ENCODE results near the gene OR52A5.
"Not testable (repeated sequence)": the region's sequence is repeated elsewhere in the genome, so short reads cannot be mapped to it uniquely, and the experiment has no call there.

Gene OR52A5

GRCh38 chr11:5159806-5160205 lies 21.6 kb upstream of the OR52A5 start:
- Histone ChIP-seq H3K4me3 (ENCODE audit: low read depth, low read length) (no peak overlapping the region), H3K27ac (no peak overlapping the region), H3K27me3 (replicated peaks) (no peaks in the 10 kb centered on the region), H3K36me3 (replicated peaks) (no peaks in the 10 kb centered on the region)
- no peak for TF ChIP-seq CTCF (IDR thresholded peaks at IDR 0.05; ENCODE audit: low read depth, low read length, missing control alignments)
- in situ Hi-C loops (cut with HindIII; ENCODE audit: low pct_ligation_motif_present, low sequenced_read_pairs), result no loop called here
- no peak for DNase-seq

DNA sequence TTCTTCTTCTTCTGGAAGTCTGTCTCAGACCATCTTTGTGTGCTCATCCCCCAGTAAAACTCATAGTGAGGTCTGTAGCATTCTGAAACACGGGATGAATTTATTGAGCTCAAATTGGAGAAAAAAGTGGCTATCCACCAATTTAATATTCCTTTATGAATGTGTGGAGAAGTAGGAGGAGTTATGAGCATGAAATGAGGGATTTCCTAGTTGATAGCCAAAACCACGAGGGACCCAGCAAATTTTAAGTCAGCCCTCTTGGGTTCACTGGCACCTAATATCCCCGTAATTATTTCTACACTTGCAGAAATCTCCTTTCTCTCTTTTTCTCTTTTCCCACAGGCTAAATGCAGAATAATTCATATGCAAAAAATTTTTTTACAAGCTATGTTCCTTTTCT lies 16.5 kb upstream of the OR52A5 start, which contains the start of gene OR52A1:
OR52A1 (minus strand) TSS at position 101 of the 400 bp plus-strand sequence. CDS start 2,388 bp downstream, outside the sequence.
- no peaks in the 10 kb centered on the region for H3K36me3 ChIP-seq (replicated peaks)
- in situ Hi-C loops (cut with HindIII; ENCODE audit: low pct_ligation_motif_present, low sequenced_read_pairs), result no loop called here
- no peak for DNase-seq
- H3K27ac ChIP-seq, result no peak within 1 kb of the TSS
- TF ChIP-seq CTCF (IDR thresholded peaks at IDR 0.05; ENCODE audit: low read depth, low read length, missing control alignments), result no peak
- H3K27me3 ChIP-seq (replicated peaks), result no peaks in the 10 kb centered on the region
- no peak within 1 kb of the TSS for H3K4me3 ChIP-seq (ENCODE audit: low read depth, low read length)

DNA sequence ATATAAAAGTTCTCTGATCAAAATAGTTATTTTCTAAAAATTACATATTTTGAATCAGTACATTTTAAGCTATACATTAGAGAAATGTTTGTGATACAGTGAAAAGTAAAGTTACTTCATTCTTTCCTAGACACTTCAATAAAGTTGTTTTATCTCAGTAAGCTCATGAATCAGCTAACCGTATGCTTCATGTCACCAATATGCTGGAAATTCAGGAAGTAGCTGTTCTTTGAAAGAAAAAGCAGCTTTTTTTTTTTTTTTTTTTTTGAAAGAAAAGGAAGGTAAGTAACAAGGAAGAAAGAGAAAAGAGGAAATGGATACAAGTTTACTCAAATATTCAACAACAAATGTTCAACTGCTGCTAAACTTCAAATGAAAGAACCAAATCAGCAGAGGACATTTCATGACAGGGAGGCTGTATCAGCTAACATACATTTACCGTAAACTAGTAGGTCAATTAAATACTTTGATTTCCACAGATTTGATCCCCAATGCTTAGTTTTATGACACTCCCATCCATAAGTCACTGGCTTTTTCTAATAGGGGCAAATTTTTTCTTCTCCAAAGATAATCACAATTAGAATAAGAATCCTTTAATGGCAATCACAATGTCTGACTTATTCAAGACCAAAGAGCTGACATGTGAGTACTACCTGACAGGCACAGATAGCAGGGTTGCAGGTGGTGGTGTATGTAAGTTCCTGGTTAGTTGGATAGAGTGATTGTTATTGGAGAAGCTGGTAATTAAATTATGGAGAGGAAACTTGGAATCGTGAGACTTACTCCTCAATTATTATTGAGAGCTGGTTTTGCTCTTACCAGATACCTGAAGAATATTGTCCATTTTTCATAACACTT lies 15.6 kb upstream of the OR52A5 start:
- in situ Hi-C loops (cut with HindIII; ENCODE audit: low pct_ligation_motif_present, low sequenced_read_pairs), result no loop called here
- Histone ChIP-seq H3K27ac (no peak overlapping the region), H3K36me3 (replicated peaks) (no peaks in the 10 kb centered on the region), H3K27me3 (replicated peaks) (no peaks in the 10 kb centered on the region), H3K4me3 (ENCODE audit: low read depth, low read length) (no peak overlapping the region)
- no peak for TF ChIP-seq CTCF (IDR thresholded peaks at IDR 0.05; ENCODE audit: low read depth, low read length, missing control alignments)
- DNase-seq, result no peak

DNA sequence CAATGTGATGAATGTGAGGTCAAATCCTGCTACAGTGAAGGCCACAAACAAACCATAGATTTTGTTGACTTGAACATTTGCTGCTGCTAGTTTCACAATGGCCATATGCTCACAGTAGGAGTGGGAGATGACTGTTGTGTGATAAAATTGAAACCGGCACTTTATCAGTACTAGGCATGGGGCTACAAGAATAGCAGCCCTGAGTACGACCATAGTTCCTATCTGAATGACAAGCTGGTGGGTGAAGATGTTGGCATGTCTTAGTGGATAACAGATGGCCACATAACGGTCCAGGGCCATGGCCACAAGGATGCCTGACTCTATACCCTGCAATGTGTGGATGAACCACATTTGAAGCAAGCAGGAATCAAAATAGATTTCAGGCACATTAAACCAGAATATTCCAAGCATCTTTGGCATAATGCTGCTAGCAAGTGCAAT lies 13.6 kb upstream of the OR52A5 start:
- Histone ChIP-seq H3K27me3 (replicated peaks) (no peaks in the 10 kb centered on the region), H3K27ac (no peak overlapping the region), H3K4me3 (ENCODE audit: low read depth, low read length) (no peak overlapping the region), H3K36me3 (replicated peaks) (no peaks in the 10 kb centered on the region)
- in situ Hi-C loops (cut with HindIII; ENCODE audit: low pct_ligation_motif_present, low sequenced_read_pairs), result no loop called here
- DNase-seq, result no peak
- no peak for TF ChIP-seq CTCF (IDR thresholded peaks at IDR 0.05; ENCODE audit: low read depth, low read length, missing control alignments)

DNA sequence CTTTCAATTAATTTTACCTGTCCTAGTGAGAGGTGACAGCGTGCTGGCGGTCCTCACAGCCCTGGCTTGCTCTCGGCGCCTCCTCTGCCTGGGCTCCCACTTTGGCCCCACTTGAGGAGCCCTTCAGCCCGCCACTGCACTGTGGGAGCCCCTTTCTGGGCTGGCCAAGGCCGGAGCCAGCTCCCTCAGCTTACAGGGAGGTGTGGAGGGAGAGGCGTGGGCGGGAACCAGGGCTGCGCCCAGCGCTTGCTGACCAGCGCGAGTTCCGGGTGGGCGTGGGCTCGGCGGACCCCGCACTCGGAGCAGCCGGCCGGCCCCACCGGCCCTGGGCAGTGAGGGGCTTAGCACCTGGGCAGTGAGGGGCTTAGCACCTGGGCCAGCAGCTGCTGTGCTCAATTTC lies 6.0 kb upstream of the OR52A5 start:
- in situ Hi-C loops (cut with HindIII; ENCODE audit: low pct_ligation_motif_present, low sequenced_read_pairs); H3K27ac ChIP-seq; H3K36me3 ChIP-seq (replicated peaks); DNase-seq; H3K27me3 ChIP-seq (replicated peaks); H3K4me3 ChIP-seq (ENCODE audit: low read depth, low read length): not testable (repeated sequence)

GRCh38 chr11:5137014-5137413 lies 1.1 kb downstream of the OR52A5 start:
- DNase-seq, result no peak
- no peak overlapping the region for H3K4me3 ChIP-seq (ENCODE audit: low read depth, low read length)
- no peak overlapping the region for H3K27ac ChIP-seq
- TF ChIP-seq CTCF (IDR thresholded peaks at IDR 0.05; ENCODE audit: low read depth, low read length, missing control alignments), result no peak
- H3K36me3 ChIP-seq (replicated peaks), result no peaks in the 10 kb centered on the region
- in situ Hi-C loops (cut with HindIII; ENCODE audit: low pct_ligation_motif_present, low sequenced_read_pairs), result no loop called here
- no peaks in the 10 kb centered on the region for H3K27me3 ChIP-seq (replicated peaks)

All from brain microvascular endothelial cell (primary cell).